Activated T-cell treated with anti-CD3 and anti-CD28 coated beads, Interleukin-2, amount 50 U/mL, for 72 hours (primary cell): ENCODE measurements around the gene KAT2B. TPM values are rescaled to one million over a fixed set of nuclear protein-coding genes. Genes with fewer than 3 reads are reported as not detected.

ENCODE experiments used
- total RNA-seq, 2 donors: library from RNA; stranded (reverse); gene quantifications; one replicate each; pipeline ENCODE4 v1.2.3, GENCODE V29; 2022

The KAT2B gene
- total RNA-seq, 2 donors from 2014 or later = 26.7 to 37.3 TPM

Other genes starting within 250 kb of the KAT2B start
- 1 to 10 TPM in 1 of 2 donors, under 1 TPM in 1; 0.89 to 1.8 TPM for gene EFHB, start 106.2 kb upstream of the KAT2B start, total RNA-seq
- gene RAB5A, start 93.3 kb upstream of the KAT2B start, total RNA-seq = 10 to 100 TPM; 62.7 to 62.8 TPM
- gene PP2D1, start 28.2 kb upstream of the KAT2B start, total RNA-seq = not detected
- gene SGO1, start 145.8 kb downstream of the KAT2B start, total RNA-seq = 10 to 100 TPM; 27.8 to 31.5 TPM